ENCODE data around the gene PRM1. TPM values are rescaled to one million over a fixed set of nuclear protein-coding genes. Genes with fewer than 3 reads are reported as not detected.

Gene PRM1
- total and polyA plus RNA-seq, 2 of the 13 experiments (the other 11 are each of a cell fraction or from before 2014, with no cell fraction given): not detected

DNA sequence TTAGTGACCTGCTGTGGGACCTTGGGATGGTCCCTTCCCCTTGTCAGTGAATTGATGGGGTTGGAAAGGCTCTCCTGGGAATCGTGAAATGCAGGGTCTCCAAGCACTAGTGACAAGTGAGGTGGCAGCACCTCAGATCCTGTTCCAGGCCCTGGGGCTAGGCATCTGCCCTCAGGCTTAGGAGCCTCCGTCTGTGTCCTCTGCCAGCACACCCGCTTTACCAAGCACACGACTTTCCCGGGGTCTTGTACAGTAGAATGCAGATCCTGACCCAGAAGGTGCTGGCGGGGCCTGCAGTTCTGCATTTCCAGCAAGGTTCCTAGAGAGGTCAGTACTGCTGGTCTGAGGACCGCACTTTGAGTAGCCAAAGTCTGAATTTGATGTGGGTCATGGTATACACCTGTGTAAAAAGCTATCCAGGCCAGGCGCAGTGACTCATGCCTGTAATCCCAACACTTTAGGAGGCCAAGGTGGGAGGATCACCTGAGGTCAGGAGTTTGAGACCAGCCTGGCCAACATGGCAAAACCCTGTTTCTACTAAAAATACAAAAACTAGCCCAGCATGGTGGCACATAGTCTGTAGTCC, 33.3 kb upstream of the PRM1 start (continued):
- TF ChIP-seq, protein P1, sequence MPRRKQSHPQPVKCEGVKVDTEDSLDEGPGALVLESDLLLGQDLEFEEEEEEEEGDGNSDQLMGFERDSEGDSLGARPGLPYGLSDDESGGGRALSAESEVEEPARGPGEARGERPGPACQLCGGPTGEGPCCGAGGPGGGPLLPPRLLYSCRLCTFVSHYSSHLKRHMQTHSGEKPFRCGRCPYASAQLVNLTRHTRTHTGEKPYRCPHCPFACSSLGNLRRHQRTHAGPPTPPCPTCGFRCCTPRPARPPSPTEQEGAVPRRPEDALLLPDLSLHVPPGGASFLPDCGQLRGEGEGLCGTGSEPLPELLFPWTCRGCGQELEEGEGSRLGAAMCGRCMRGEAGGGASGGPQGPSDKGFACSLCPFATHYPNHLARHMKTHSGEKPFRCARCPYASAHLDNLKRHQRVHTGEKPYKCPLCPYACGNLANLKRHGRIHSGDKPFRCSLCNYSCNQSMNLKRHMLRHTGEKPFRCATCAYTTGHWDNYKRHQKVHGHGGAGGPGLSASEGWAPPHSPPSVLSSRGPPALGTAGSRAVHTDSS (CRISPR knock-in tag; conservative IDR thresholded peaks at IDR 0.05): no peak
- TF ChIP-seq ZNF12 (CRISPR knock-in tag; IDR thresholded peaks at IDR 0.05) (no peak), U2AF2 (IDR thresholded peaks at IDR 0.05; ENCODE audit: low read depth, low read length) (no peak), ZNF770 (CRISPR knock-in tag; IDR thresholded peaks at IDR 0.05) (peak; percentile 75), ZNF292 (CRISPR knock-in tag; IDR thresholded peaks at IDR 0.05; ENCODE audit: borderline replicate concordance, low read depth) (0 out of 2 replicates have a peak, but pooled peaks have one; percentile 39), ZSCAN25 (CRISPR knock-in tag; IDR thresholded peaks at IDR 0.05) (no peak), FOSL2 (CRISPR knock-in tag; IDR thresholded peaks at IDR 0.05) (peak; percentile 60; the same call in 1 of the 2 replicates), MAFG (CRISPR knock-in tag; IDR thresholded peaks at IDR 0.05) (no peak)
